ENCODE measurements around the gene PLXNC1.

PLXNC1 gene

GRCh38 chr12:94121886-94122285 lies 26.5 kb upstream of the PLXNC1 start:
- H3K9me3 ChIP-seq (ENCODE audit: control insufficient read depth, insufficient read depth, low read length): no peaks in the 10 kb centered on the region
- H3K4me1 ChIP-seq (ENCODE audit: insufficient read depth, low read length): no peaks in the 10 kb centered on the region
- H3K9ac ChIP-seq (ENCODE audit: low read depth, low read length): no peak overlapping the region
- no peaks in the 10 kb centered on the region for H3K36me3 ChIP-seq (ENCODE audit: insufficient read depth, low read length)

GRCh38 chr12:94122591-94122990 lies 25.8 kb upstream of the PLXNC1 start:
- Histone ChIP-seq H3K9ac (ENCODE audit: low read depth, low read length) (no peak overlapping the region), H3K4me1 (ENCODE audit: insufficient read depth, low read length) (no peaks in the 10 kb centered on the region), H3K36me3 (ENCODE audit: insufficient read depth, low read length) (no peaks in the 10 kb centered on the region), H3K9me3 (ENCODE audit: control insufficient read depth, insufficient read depth, low read length) (no peaks in the 10 kb centered on the region)

- H3K9me3 ChIP-seq (ENCODE audit: control insufficient read depth, insufficient read depth, low read length): no peaks in the 10 kb centered on the region
Measured at GRCh38 chr12:94123127-94123526, 25.2 kb upstream of the PLXNC1 start.

GRCh38 chr12:94126067-94126466 lies 22.3 kb upstream of the PLXNC1 start:
- Histone ChIP-seq H3K9ac (ENCODE audit: low read depth, low read length) (no peak overlapping the region), H3K9me3 (ENCODE audit: control insufficient read depth, insufficient read depth, low read length) (no peaks in the 10 kb centered on the region), H3K36me3 (ENCODE audit: insufficient read depth, low read length) (no peaks in the 10 kb centered on the region), H3K4me1 (ENCODE audit: insufficient read depth, low read length) (no peaks in the 10 kb centered on the region)

More at GRCh38 chr12:94123127-94123526, 25.2 kb upstream of the PLXNC1 start:
- H3K36me3 ChIP-seq (ENCODE audit: insufficient read depth, low read length): no peaks in the 10 kb centered on the region
- H3K9ac ChIP-seq (ENCODE audit: low read depth, low read length): no peak overlapping the region
- no peaks in the 10 kb centered on the region for H3K4me1 ChIP-seq (ENCODE audit: insufficient read depth, low read length)

GRCh38 chr12:94127239-94128131 lies 20.9 kb upstream of the PLXNC1 start:
- Histone ChIP-seq H3K9me3 (ENCODE audit: control insufficient read depth, insufficient read depth, low read length) (no peaks in the 10 kb centered on the region), H3K4me1 (ENCODE audit: insufficient read depth, low read length) (no peaks in the 10 kb centered on the region), H3K9ac (ENCODE audit: low read depth, low read length) (no peak overlapping the region), H3K36me3 (ENCODE audit: insufficient read depth, low read length) (no peaks in the 10 kb centered on the region)

- Histone ChIP-seq H3K4me1 (ENCODE audit: insufficient read depth, low read length) (no peaks in the 10 kb centered on the region), H3K9me3 (ENCODE audit: control insufficient read depth, insufficient read depth, low read length) (no peaks in the 10 kb centered on the region), H3K36me3 (ENCODE audit: insufficient read depth, low read length) (no peaks in the 10 kb centered on the region), H3K9ac (ENCODE audit: low read depth, low read length) (no peak overlapping the region)
Measured at GRCh38 chr12:94128280-94128679, 20.1 kb upstream of the PLXNC1 start.

- H3K9me3 ChIP-seq (ENCODE audit: control insufficient read depth, insufficient read depth, low read length): no peaks in the 10 kb centered on the region
- H3K4me1 ChIP-seq (ENCODE audit: insufficient read depth, low read length): no peaks in the 10 kb centered on the region
- H3K9ac ChIP-seq (ENCODE audit: low read depth, low read length): no peak overlapping the region
- H3K36me3 ChIP-seq (ENCODE audit: insufficient read depth, low read length): no peaks in the 10 kb centered on the region
Measured at GRCh38 chr12:94133964-94134795, 14.2 kb upstream of the PLXNC1 start.

GRCh38 chr12:94135896-94136295 lies 12.5 kb upstream of the PLXNC1 start:
- H3K36me3 ChIP-seq (ENCODE audit: insufficient read depth, low read length): no peaks in the 10 kb centered on the region
- H3K4me1 ChIP-seq (ENCODE audit: insufficient read depth, low read length): no peaks in the 10 kb centered on the region
- H3K9me3 ChIP-seq (ENCODE audit: control insufficient read depth, insufficient read depth, low read length): no peaks in the 10 kb centered on the region
- no peak overlapping the region for H3K9ac ChIP-seq (ENCODE audit: low read depth, low read length)

GRCh38 chr12:94139816-94140215 lies 8.6 kb upstream of the PLXNC1 start:
- Histone ChIP-seq H3K9ac (ENCODE audit: low read depth, low read length) (no peak overlapping the region), H3K36me3 (ENCODE audit: insufficient read depth, low read length) (no peaks in the 10 kb centered on the region)

GRCh38 chr12:94140556-94140955 lies 7.8 kb upstream of the PLXNC1 start:
- H3K36me3 ChIP-seq (ENCODE audit: insufficient read depth, low read length): no peaks in the 10 kb centered on the region
- no peak overlapping the region for H3K9ac ChIP-seq (ENCODE audit: low read depth, low read length)
- no peaks in the 10 kb centered on the region for H3K9me3 ChIP-seq (ENCODE audit: control insufficient read depth, insufficient read depth, low read length)
- no peaks in the 10 kb centered on the region for H3K4me1 ChIP-seq (ENCODE audit: insufficient read depth, low read length)

More at GRCh38 chr12:94139816-94140215, 8.6 kb upstream of the PLXNC1 start:
- Histone ChIP-seq H3K9me3 (ENCODE audit: control insufficient read depth, insufficient read depth, low read length) (no peaks in the 10 kb centered on the region), H3K4me1 (ENCODE audit: insufficient read depth, low read length) (no peaks in the 10 kb centered on the region)

- H3K9me3 ChIP-seq (ENCODE audit: control insufficient read depth, insufficient read depth, low read length): no peaks in the 10 kb centered on the region
- no peaks in the 10 kb centered on the region for H3K4me1 ChIP-seq (ENCODE audit: insufficient read depth, low read length)
- no peak overlapping the region for H3K9ac ChIP-seq (ENCODE audit: low read depth, low read length)
- H3K36me3 ChIP-seq (ENCODE audit: insufficient read depth, low read length): no peaks in the 10 kb centered on the region
Measured at GRCh38 chr12:94141004-94141764, 7.2 kb upstream of the PLXNC1 start.

GRCh38 chr12:94141892-94142291 lies 6.5 kb upstream of the PLXNC1 start:
- Histone ChIP-seq H3K4me1 (ENCODE audit: insufficient read depth, low read length) (no peaks in the 10 kb centered on the region), H3K9me3 (ENCODE audit: control insufficient read depth, insufficient read depth, low read length) (no peaks in the 10 kb centered on the region), H3K36me3 (ENCODE audit: insufficient read depth, low read length) (no peaks in the 10 kb centered on the region), H3K9ac (ENCODE audit: low read depth, low read length) (no peak overlapping the region)

GRCh38 chr12:94143438-94143837 lies 4.9 kb upstream of the PLXNC1 start:
- Histone ChIP-seq H3K36me3 (ENCODE audit: insufficient read depth, low read length) (no peaks in the 10 kb centered on the region), H3K9ac (ENCODE audit: low read depth, low read length) (no peak overlapping the region), H3K4me1 (ENCODE audit: insufficient read depth, low read length) (no peaks in the 10 kb centered on the region), H3K9me3 (ENCODE audit: control insufficient read depth, insufficient read depth, low read length) (no peaks in the 10 kb centered on the region)

GRCh38 chr12:94143951-94144350 lies 4.4 kb upstream of the PLXNC1 start:
- Histone ChIP-seq H3K36me3 (ENCODE audit: insufficient read depth, low read length) (no peaks in the 10 kb centered on the region), H3K9ac (ENCODE audit: low read depth, low read length) (no peak overlapping the region), H3K4me1 (ENCODE audit: insufficient read depth, low read length) (no peaks in the 10 kb centered on the region), H3K9me3 (ENCODE audit: control insufficient read depth, insufficient read depth, low read length) (no peaks in the 10 kb centered on the region)

Measured in ES-I3 (cell line).